Karpas-422 (cell line): ENCODE measurements around the gene ODR4. TPM values are rescaled to one million over a fixed set of nuclear protein-coding genes. Genes with fewer than 3 reads are reported as not detected.

ENCODE experiments used
- DNase-seq: peaks from one replicate; pipeline ENCODE4 v3.0.0-alpha.2; 2015
- H2AFZ ChIP-seq: fragments of 200-600 bp; sonication (generic); 2 replicates; pipeline ENCODE4 v1.6.1; 2014; ENCODE audit warnings: antibody characterized with exemption, low read length, mixed read lengths
- H3K27ac ChIP-seq: fragments of 200-600 bp; sonication (generic); 2 replicates; pipeline ENCODE4 v1.5.1; 2014; ENCODE audit warnings: mild to moderate bottlenecking, low read length, moderate library complexity
- H3K27me3 ChIP-seq: fragments of 200-600 bp; sonication (generic); 2 replicates; pipeline ENCODE4 v1.6.1; 2014; ENCODE audit warnings: low read length, mixed read lengths
- H3K36me3 ChIP-seq: fragments of 200-600 bp; sonication (generic); 2 replicates; pipeline ENCODE4 v1.6.1; 2014; ENCODE audit warnings: low read length, mixed read lengths; ENCODE audit not compliant: insufficient read depth
- H3K4me1 ChIP-seq: fragments of 200-600 bp; sonication (generic); 2 replicates; pipeline ENCODE4 v1.6.1; 2014; ENCODE audit warnings: mild to moderate bottlenecking, low read length, mixed read lengths
- H3K4me2 ChIP-seq: fragments of 200-600 bp; sonication (generic); 2 replicates; pipeline ENCODE4 v1.6.1; 2014; ENCODE audit warnings: low read length, low read depth, mild to moderate bottlenecking; ENCODE audit not compliant: poor library complexity, severe bottlenecking
- H3K4me3 ChIP-seq: fragments of 200-600 bp; sonication (generic); 2 replicates; pipeline ENCODE4 v1.5.1; 2014; ENCODE audit warnings: mild to moderate bottlenecking, antibody characterized with exemption, low read length, mixed read lengths
- H3K79me2 ChIP-seq: fragments of 200-600 bp; sonication (generic); 2 replicates; pipeline ENCODE4 v1.6.1; 2014; ENCODE audit warnings: mild to moderate bottlenecking, low read length, mixed read lengths
- H3K9ac ChIP-seq: fragments of 200-600 bp; sonication (generic); 2 replicates; pipeline ENCODE4 v1.6.0; 2014; ENCODE audit warnings: low read length
- H3K9me2 ChIP-seq: fragments of 200-600 bp; sonication (generic), shearing (Covaris generic); replicated peaks from 2 replicates; pipeline ENCODE4 v1.6.0; 2014; ENCODE audit warnings: mild to moderate bottlenecking, low read length, moderate library complexity; ENCODE audit not compliant: insufficient read depth
- H3K9me3 ChIP-seq: fragments of 300-700, 200-600 bp; sonication (generic); 2 replicates; pipeline ENCODE4 v1.6.1; 2014; ENCODE audit warnings: low read length, mixed read lengths
- H4K20me1 ChIP-seq: fragments of 200-600 bp; sonication (generic); 2 replicates; pipeline ENCODE4 v1.6.1; 2014; ENCODE audit warnings: mild to moderate bottlenecking, antibody characterized with exemption, low read length, low read depth; ENCODE audit not compliant: insufficient read depth
- total RNA-seq: library from RNA; depleted of rRNA; stranded (reverse); fragments of >200 nt; shearing (Covaris generic); gene quantifications from 2 replicates; pipeline ENCODE4 v1.2.3, GENCODE V29; 2014; ENCODE audit warnings: low replicate concordance

The ODR4 gene
- total RNA-seq, 1 experiment from 2014 or later, result 12.9 TPM

GRCh38 chr1:186404454-186405051 lies 28.9 kb downstream of the ODR4 start:
- Histone ChIP-seq H3K9me3 (no peaks in the 10 kb centered on the region), H2AFZ (0 out of 2 replicates have a peak overlapping the region, but pooled peaks have one; percentile 25), H3K4me3 (no peak overlapping the region), H3K9ac (no peak overlapping the region), H4K20me1 (no peaks in the 10 kb centered on the region), H3K9me2 (no peaks in the 10 kb centered on the region), H3K27ac (no peak overlapping the region), H3K36me3 (peaks cover 26% of the 10 kb centered on the region), H3K79me2 (peaks cover 6% of the 10 kb centered on the region; the same call in 1 of the 2 replicates), H3K27me3 (no peaks in the 10 kb centered on the region), H3K4me2 (no peak overlapping the region), H3K4me1 (peaks cover 8% of the 10 kb centered on the region)
- DNase-seq, result peak; percentile 79

GRCh38 chr1:186409091-186409490 lies 33.5 kb downstream of the ODR4 start:
- no peaks in the 10 kb centered on the region for H3K27me3 ChIP-seq
- H3K9ac ChIP-seq, result no peak overlapping the region
- H3K79me2 ChIP-seq, result no peaks in the 10 kb centered on the region
- no peaks in the 10 kb centered on the region for H3K9me2 ChIP-seq
- H3K27ac ChIP-seq, result no peak overlapping the region
- DNase-seq, result no peak
- no peak overlapping the region for H3K4me2 ChIP-seq
- H4K20me1 ChIP-seq, result no peaks in the 10 kb centered on the region
- H3K9me3 ChIP-seq, result no peaks in the 10 kb centered on the region
- no peak overlapping the region for H2AFZ ChIP-seq
- H3K4me1 ChIP-seq, result peaks cover 6% of the 10 kb centered on the region
- peaks cover 37% of the 10 kb centered on the region for H3K36me3 ChIP-seq
- no peak overlapping the region for H3K4me3 ChIP-seq

- no peak for DNase-seq
- no peaks in the 10 kb centered on the region for H3K9me2 ChIP-seq
- H3K4me1 ChIP-seq, result no peaks in the 10 kb centered on the region
- H3K27me3 ChIP-seq, result no peaks in the 10 kb centered on the region
- H3K9ac ChIP-seq, result no peak overlapping the region
- peaks cover 26% of the 10 kb centered on the region; the same call in 1 of the 2 replicates for H3K36me3 ChIP-seq
- H3K9me3 ChIP-seq, result no peaks in the 10 kb centered on the region
- no peaks in the 10 kb centered on the region for H4K20me1 ChIP-seq
- no peak overlapping the region for H3K4me3 ChIP-seq
- H3K27ac ChIP-seq, result no peak overlapping the region
- no peak overlapping the region for H2AFZ ChIP-seq
- no peak overlapping the region for H3K4me2 ChIP-seq
- H3K79me2 ChIP-seq, result no peaks in the 10 kb centered on the region
Measured at GRCh38 chr1:186413319-186413718, 37.7 kb downstream of the ODR4 start.

- Histone ChIP-seq H3K9ac (no peak overlapping the region), H3K27ac (no peak overlapping the region), H3K79me2 (no peaks in the 10 kb centered on the region), H3K36me3 (peaks cover 30% of the 10 kb centered on the region), H4K20me1 (no peaks in the 10 kb centered on the region), H3K4me2 (no peak overlapping the region), H3K4me1 (no peaks in the 10 kb centered on the region), H2AFZ (no peak overlapping the region), H3K4me3 (no peak overlapping the region), H3K9me2 (no peaks in the 10 kb centered on the region), H3K9me3 (no peaks in the 10 kb centered on the region), H3K27me3 (no peaks in the 10 kb centered on the region)
- DNase-seq, result no peak
Measured at GRCh38 chr1:186418503-186418902, 42.9 kb downstream of the ODR4 start.

- Histone ChIP-seq H3K4me2 (no peak overlapping the region), H3K27me3 (no peaks in the 10 kb centered on the region), H3K27ac (no peak overlapping the region), H3K4me3 (no peak overlapping the region), H2AFZ (no peak overlapping the region), H3K4me1 (no peaks in the 10 kb centered on the region), H4K20me1 (no peaks in the 10 kb centered on the region), H3K9me3 (no peaks in the 10 kb centered on the region), H3K79me2 (no peaks in the 10 kb centered on the region), H3K9ac (no peak overlapping the region), H3K9me2 (no peaks in the 10 kb centered on the region), H3K36me3 (peaks cover 24% of the 10 kb centered on the region)
- no peak for DNase-seq
Measured at GRCh38 chr1:186420311-186420710, 44.7 kb downstream of the ODR4 start.

GRCh38 chr1:186420923-186421322 lies 45.3 kb downstream of the ODR4 start:
- H3K36me3 ChIP-seq, result peaks cover 24% of the 10 kb centered on the region
- no peak overlapping the region for H2AFZ ChIP-seq
- H3K9me2 ChIP-seq, result no peaks in the 10 kb centered on the region
- no peak overlapping the region for H3K4me3 ChIP-seq
- no peak overlapping the region for H3K27ac ChIP-seq
- H3K4me1 ChIP-seq, result no peaks in the 10 kb centered on the region
- no peaks in the 10 kb centered on the region for H3K9me3 ChIP-seq
- H3K27me3 ChIP-seq, result no peaks in the 10 kb centered on the region
- no peak for DNase-seq
- no peak overlapping the region for H3K4me2 ChIP-seq
- no peaks in the 10 kb centered on the region for H3K79me2 ChIP-seq
- no peaks in the 10 kb centered on the region for H4K20me1 ChIP-seq
- no peak overlapping the region for H3K9ac ChIP-seq

GRCh38 chr1:186421446-186421845 lies 45.8 kb downstream of the ODR4 start:
- Histone ChIP-seq H3K4me3 (no peak overlapping the region), H3K4me1 (no peaks in the 10 kb centered on the region), H2AFZ (no peak overlapping the region), H3K36me3 (peaks cover 24% of the 10 kb centered on the region), H3K27ac (no peak overlapping the region), H3K4me2 (no peak overlapping the region), H3K79me2 (no peaks in the 10 kb centered on the region), H3K9me2 (no peaks in the 10 kb centered on the region), H4K20me1 (no peaks in the 10 kb centered on the region), H3K9ac (no peak overlapping the region), H3K9me3 (no peaks in the 10 kb centered on the region), H3K27me3 (no peaks in the 10 kb centered on the region)
- no peak for DNase-seq

- H3K27me3 ChIP-seq, result no peaks in the 10 kb centered on the region
- H3K4me2 ChIP-seq, result no peak overlapping the region
- no peak overlapping the region for H2AFZ ChIP-seq
- no peaks in the 10 kb centered on the region for H3K9me3 ChIP-seq
- H3K9me2 ChIP-seq, result 0 out of 2 replicates have a peak, but pooled peaks cover 4% of the 10 kb centered on the region
- no peaks in the 10 kb centered on the region for H4K20me1 ChIP-seq
- H3K36me3 ChIP-seq, result peaks cover 9% of the 10 kb centered on the region
- no peaks in the 10 kb centered on the region for H3K79me2 ChIP-seq
- no peak overlapping the region for H3K4me3 ChIP-seq
- DNase-seq, result no peak
- H3K4me1 ChIP-seq, result no peaks in the 10 kb centered on the region
- H3K27ac ChIP-seq, result no peak overlapping the region
- H3K9ac ChIP-seq, result no peak overlapping the region
Measured at GRCh38 chr1:186424539-186424938, 48.9 kb downstream of the ODR4 start.
